Fibroblast of upper back skin (primary cell): ENCODE data around the gene GMDS.

Experiments
- DNase-seq: peaks from one replicate; pipeline ENCODE4 v3.0.0-alpha.2; 2013

GMDS gene

DNA sequence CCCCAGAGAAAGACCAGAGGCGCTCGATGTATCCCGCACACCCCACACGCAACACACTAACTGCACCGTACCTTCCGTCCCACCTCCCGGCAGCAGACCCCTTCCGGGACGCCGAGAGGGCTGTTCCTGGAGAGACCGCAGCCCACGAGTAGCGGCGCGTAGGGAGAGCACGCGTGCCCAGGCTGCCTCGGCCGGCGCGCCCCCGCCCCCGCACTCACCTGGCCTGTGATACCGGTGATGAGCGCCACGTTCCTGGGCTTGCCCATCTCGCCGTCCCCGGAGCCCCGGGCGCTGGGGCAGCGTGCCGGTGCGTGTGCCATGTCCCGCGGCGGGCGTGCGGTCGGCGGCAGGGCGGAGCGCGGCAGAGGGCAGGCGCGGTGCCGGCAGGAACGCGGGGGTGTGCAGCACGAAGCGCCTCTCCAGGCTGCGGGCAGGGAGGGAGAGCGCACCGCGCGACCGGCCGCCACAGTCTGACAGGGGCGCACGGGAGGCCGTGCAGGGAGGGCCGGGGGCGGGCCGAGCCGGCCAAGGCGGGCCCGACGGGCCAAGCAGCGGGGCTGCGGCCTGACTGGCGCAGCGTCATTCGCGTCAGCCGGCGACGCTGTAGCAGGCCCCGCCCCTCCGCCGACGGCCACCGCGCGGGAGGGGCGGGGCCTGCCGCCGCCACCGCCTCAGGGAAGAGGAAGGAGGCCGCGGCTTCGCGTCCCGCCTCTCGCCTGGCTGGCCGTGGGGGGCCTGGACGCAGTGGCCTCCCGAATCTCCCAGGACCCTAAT, at the start of gene GMDS:
Gene GMDS, minus strand, starts transcription at position 503 of the 774 bp plus-strand sequence.
- peak; percentile 86 for DNase-seq

DNA sequence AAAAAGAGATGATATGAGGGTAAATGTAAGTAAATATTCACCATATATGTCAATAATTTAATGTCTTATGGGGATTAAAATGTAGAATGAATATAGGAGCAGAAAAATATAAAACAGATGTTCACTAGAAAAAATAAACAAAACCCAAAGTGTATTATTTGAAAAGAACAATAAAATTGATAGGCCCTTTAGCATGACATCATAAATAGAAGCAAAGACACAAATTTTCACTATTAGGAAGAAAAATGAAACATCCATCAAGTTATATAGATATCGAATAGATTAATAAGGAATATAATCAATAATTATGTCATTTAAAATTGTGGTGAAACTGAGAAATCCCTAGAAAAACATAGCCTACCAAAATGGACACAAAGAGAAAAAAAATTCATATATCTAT, 40.1 kb upstream of the GMDS start:
- DNase-seq, result no peak

DNA sequence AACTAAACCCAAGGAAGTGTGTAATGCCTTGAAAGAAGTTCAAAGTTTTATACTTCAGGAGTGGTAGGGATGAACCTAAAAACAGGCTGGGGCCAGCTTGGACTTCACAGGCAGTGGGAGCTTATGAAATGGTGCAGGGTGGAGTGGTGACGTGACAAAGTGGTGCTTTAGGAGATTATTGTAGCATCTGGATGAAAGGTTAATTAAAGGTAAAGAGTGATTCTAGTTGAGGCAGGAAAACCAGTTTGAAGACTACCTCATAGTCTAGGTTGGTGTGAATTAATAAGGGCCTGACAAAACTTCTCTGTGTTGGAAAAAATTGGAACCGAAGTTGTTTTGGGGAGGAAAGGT, 30.5 kb upstream of the GMDS start:
- no peak for DNase-seq

DNA sequence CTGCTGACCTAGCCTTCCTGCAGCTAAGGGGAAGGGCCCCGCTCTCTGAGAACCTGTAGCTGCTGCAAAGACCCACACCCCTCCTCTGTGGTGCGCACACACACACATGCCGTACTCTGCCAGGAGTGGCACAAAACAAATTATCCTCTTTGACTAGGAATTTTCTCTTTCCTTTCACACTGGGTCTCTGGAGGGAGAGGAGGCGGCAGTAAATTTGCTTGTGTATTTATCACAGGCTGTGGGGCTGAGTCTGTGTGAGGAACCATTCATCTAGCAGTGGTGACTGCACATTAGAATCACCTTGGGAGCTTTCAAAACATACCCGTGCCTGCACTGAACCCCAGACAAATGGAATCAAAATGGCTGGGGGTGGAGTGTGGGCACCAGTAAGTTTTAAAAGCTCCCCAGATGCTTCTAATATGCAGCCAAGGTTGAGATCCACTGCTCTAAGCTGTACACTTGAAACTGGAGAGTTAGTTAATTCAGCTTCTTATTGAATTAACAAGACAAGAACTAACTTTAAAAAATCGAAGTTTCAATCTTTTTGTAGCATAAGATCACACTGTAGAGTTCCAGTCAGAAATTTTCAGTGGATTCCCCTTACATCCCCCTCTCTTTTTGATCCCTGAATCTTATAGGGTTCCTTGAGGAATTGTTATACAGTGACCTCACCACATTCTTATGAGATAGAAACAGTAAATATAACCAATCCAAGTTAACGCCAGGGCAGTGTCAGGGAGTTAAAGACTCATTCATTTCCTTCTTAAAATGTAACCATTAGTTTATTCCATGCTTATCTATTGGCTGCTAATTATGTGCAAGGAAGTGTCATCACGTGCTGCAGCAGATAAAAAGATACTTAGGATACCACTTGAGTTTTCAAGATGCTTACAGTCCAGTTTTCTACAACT, 29.8 kb upstream of the GMDS start:
- peak; percentile 53 for DNase-seq

DNA sequence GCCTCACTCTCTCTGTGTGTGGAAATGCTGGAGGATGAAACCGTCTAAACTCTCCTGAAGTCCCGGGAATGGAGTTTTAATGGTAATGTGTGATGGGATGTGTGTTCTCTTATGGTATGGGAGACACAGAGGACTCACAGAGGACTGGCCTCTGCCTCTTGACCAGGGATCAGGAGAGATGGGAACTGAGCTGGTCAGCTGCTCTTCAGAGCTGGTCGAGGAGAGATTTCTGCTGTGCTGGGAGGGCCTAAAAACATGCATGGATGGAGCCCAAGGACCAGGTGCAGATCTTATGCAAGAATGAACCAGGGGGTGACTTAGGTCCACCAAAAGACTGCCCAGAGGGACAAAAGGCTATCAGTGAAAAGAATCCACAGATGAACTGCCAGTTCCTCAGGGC, 27.3 kb upstream of the GMDS start:
- DNase-seq, result no peak

DNA sequence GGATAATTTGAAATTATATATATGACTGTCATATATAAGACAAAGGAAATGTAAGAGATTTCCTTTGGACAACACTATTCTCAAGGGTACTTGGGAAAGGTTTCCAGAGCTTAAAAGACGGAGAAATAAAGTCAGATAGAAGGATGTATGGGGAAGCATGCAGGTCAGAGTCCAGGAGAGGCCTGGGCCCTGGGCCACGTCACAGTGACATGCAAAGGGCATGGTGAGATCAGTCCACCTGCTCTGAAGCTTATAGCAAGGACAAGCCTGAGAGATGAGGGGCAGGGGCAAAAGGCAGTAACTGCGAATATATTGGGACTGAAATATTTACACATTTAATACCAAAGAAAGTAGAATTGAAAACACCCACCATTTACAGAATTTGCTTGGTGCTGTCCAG, 24.6 kb upstream of the GMDS start:
- no peak for DNase-seq

DNA sequence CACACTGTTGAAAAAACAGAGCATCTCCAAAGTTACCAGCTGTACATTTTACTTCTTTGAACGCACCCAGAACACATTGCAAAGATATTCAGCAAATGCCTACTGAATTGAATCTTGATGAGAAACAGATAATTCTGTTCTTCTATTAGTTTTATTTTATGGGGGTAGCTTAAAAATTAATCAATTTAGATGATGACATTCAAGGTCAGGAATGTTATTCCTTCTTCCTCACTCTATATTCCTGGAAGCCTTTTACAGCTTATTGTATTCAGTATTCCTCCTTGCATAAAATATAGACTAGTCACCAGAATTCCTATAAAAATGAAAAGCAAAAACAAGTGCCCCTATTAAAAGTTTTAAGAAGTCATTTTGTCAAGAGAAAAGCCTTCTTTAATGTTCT, 21.4 kb upstream of the GMDS start:
- peak; percentile 25 for DNase-seq

DNA sequence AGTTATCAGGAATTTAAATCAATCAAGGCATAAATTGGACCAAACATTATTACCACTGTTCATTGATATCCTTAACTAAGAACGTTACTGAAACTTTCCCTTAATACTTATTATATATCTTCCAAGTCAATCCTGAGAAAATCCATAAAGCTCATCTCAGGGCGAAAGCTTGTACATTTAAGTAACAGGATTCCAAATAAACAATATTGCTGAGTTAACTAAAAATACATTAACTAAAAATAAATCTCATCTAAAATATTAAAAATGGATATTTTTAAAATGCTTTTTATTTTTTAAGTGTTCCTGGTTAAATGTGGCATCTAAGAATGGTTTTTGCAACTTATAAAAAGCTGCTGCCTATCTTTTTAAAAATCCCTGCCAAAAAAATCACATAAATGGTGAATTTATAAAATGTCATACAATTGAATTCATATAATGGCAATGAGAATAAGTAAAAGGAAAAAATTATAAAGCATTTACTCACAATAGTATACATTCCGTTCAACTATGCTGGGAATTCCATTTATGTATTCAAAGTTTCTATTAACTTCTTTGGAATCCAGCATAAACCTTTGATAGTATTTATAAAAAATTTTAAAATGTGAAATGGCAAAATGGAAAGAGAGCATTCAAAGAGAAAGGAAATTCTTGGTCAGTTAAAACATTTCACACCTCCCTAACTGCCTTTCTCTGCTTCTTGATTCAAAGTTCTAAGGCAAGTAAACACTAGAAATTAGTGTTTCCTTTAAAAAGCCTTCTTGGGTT, 20.8 kb upstream of the GMDS start:
- DNase-seq, result peak; percentile 50

DNA sequence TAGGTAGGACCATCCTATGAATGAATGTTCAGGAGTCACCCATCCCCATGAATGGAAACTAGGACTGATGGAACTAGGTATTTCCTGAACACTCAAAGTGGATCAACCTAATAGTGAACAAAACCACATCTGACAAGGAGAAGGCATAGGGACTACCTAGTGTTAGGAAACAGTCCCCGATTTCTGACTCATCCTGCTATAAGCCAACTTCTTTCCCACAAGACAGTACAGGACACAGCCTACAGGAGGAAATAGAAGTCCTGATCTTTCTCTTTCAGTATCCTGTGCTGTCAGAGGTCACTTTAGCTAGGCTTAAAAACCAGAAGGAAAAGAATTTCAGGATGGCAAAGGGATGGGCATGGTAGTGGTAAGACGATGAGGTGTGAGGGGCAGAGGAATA, 19.5 kb upstream of the GMDS start:
- peak; percentile 26 for DNase-seq

DNA sequence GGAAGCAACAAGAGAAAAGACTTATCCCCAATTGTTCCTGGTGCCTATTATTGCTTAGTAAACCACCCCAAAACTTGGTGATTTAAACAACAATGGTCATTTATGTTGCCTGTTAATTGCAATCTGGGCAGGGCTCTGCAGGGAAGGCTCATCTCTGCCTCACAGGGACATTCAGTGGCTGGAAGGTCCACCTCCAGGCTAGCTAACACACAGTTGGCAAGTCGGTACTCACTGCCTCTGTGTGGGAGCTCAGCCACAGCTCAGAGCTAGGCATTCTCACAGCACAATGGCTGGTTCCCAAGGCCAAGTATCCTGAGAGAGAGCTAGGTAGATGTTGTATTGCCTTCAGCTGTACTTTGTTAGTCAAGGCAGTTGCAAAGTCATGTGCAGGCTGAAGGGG, 18.5 kb upstream of the GMDS start:
- DNase-seq, result no peak

DNA sequence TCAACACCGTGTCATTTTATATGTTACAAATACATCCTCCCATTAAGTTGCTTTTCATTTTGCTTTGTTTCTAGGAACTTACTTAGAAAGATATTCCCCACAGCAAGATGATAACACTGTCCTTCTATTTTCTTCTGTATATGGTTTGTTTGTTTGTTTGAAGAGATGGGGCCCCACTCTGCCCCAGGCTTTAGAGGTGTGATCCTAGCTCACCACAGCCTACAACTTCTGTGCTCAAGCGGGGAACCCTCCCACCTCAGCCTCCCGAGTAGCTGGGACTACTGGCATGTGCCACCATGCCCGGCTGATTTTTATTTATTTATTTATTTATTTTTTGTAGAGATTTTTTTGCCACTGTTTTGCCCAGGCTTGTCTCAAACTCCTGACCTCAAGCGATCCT, 14.2 kb upstream of the GMDS start:
- DNase-seq, result no peak

DNA sequence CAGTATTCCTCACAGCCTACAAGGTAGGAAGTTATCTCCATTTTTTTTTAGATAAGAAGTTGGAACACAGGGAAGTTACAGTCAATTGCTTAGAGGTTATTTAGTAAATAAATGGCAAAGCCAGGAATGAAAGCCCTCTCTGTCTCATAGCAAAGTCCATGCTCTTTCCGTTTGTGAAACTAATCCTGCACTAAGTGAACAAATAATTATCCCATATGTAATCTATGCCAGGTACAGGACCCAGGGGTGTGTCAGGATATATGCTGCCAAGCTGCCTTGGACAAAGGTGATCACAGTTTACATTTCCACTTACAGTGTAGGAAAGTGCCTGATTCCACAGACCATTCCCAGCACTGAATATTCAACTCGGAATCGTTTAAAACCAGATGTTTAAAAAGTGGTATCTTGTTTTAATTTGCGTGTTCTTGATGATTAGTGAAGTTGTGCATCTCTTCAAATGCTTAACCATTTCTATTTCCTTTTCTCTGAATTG, 13.6 kb upstream of the GMDS start:
- DNase-seq, result no peak

DNA sequence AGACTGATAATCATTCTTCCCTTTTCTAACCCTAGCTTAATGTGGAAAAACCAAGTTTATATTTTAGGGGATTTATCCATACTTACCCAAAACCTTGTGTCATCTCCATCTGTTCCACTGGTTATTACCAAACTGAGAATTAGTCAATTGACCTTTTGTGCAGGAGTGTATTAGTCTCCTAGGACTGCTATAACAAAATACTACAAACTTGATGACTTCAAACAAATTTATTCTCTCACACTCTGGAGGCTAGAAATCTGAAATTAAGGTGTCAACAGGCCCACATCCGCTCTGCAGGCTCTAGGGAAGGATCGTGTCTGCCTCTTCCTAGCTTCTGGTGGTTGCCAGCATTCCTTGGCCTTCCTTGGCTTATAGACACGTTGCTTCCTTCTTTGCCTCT, 12.7 kb upstream of the GMDS start:
- no peak for DNase-seq

DNA sequence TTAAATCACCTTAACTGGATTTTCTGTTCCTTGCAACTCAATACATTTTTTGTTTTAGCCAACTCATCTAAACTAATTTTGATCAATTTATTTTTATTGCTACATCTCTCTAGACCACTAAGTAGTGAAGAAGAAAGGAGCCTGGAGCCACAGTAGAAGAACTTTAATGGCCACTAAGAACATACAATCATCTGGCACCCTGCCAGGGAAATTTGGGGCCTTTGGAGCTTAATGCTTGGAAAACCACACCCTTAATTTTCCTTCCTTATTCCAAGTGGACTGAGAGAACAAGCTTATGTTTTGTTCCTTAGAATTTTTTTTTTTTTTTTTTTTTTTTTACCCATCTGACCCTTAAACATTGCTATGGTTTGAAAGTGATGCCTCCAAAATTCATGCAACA, 12.0 kb upstream of the GMDS start:
- no peak for DNase-seq

DNA sequence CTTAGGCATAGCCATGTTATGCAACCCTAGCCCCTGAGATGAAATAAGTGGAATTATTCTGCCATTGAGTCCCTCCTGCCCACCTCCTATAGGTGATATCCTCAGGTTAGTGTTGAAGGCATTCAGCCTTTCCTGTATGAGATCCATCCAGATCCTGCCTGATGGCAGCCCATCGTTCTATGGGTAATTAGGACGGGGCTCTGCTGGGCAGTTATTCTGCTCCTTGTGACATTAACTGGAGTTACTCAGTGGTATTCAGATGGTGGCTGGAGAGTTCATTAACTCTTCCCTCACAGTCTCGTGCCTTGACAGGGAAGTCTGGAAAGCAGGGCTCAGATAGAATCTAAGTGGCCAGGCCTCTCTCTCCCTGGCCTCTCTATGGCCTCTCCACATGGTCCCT, 9.3 kb upstream of the GMDS start:
- no peak for DNase-seq

DNA sequence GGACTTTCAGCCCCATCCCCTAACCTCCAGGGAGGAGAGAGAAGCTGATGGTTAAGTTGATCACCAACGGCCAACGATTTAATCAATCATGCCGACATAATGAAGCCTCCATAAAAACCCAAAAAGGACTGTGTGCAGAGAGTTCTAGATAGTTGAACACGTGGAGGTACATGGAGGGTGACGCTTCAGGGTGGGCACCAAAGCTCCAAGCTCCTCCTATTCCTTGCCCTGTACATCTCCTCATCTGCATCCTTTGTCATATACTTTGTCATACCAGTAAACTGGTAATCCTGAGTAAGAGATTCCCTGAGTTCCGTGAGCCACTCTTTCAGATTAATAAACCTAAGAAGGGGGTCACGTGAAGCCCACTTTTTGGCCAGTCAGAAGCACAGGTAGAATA, 3.7 kb upstream of the GMDS start:
- no peak for DNase-seq

DNA sequence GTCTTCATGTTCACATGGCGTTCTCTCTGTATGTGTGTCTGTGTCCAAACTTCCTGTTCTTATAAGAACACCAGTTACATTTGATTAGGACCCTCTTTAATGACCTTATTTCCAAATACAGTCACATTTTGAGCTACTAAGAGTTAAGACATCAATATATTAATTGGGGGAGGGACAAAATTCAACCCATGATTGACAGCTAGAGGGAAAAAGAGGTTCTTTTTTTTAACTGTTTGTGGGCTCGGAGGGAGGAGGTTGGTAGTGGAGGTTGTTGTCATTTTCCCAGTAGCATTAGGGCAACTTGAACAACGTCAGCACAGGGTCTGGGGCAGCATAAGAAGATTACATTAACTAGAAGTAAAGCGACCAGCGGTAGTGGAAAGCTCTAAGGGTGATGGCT, 2.3 kb upstream of the GMDS start:
- DNase-seq, result no peak

DNA sequence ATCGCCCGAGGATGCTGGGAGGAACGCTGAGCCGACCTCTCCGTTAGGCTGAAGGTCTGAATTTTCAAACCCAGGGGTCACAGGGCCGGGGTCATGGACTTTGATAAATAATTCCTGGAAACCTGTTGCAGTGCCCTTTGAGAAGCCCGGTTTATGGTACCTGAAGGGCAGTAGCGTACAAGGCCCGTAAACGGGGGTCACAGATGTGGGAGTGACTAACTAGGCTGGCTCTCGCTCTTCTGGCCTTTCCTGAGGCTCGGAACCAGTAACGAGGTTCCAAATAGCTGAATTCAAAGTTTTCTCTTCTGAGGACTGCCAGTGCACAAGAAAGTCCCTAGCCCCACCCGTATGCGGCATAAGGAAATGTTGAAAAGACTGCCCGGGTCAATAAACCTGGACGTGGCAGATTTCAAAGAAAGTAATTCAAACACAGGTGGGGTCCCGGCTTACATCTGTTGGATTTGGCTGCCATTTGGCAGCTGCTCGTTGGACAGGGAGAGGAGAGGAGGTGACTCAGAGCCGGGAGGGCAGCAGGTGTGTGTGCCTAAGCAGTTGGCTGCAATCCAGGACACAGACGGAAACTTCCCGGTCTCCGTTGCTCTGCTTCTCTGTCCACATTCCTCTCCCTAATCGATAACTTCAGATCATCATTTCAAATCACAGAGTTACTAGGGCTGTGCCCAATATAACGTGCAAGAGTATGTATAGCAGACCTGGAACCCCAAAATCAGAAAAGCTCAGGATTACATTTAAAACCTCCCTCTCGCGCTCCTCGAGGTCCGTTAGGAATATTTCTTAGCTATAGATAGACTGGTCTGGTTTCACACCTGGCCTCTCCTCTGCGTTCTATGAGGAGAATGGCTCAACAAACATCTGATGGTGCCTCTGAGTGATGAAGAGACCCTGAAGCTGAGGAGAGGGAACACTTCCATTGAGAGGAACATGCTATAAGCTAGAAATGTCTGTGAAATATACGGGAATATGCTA, 765 bp upstream of the GMDS start:
- peak; percentile 43 for DNase-seq

DNA sequence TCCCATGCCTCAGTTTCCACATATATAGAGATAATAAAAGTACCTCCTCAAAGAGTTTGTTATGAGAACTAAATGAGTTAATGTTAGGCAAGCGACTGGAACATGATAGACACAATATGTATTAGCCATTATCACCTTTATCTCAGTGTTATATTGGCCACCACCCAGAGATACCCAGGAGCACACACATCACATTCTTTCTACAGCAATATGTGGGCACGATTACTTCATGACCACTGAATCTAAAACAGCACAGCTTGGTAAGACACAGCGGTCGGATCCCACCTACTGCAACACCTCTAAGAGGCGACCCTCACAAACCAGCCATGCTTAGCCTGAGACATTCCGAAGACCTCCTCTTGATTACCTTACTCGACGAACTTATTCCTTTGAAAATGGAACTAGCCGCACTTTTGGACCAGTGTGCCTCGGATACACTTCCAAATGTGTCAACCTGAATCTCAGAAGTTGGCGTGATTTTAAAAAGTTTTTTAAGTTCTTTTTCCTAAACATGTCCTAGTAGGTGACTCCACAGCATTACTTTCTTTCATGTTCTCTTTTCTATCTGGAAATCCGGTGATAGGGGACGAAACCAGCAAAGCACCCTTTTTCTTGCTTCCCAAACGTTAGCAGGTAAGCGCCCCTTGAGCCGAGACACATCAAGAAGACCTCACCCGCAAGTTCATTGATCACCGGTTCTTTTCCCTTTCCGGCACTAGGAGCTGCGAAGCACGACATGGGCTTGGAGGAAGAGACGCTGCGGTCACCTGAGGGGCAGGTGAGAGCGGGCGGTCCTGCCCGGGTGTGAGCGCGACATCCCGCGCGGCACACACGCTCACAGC, 923 bp downstream of the GMDS start:
- no peak for DNase-seq

DNA sequence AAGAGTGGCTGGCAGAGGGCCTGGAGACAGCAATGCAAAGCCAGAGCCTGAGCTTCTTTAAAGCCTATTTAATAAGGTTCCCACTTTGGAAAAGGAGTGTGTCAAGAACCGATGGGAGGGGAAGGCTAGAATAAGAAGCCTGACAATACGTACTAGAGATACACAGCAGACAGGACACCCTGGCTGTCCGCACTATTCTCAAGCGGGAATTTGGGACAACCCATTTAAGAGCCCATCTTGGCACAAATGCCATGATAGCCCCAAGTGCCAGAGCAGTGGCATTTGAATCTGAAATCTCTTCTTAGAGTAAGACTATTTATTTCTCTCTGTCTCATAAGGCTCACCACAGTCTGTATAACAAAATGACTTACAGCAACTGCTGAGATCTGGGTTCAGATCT, 3.1 kb downstream of the GMDS start:
- DNase-seq, result no peak

DNA sequence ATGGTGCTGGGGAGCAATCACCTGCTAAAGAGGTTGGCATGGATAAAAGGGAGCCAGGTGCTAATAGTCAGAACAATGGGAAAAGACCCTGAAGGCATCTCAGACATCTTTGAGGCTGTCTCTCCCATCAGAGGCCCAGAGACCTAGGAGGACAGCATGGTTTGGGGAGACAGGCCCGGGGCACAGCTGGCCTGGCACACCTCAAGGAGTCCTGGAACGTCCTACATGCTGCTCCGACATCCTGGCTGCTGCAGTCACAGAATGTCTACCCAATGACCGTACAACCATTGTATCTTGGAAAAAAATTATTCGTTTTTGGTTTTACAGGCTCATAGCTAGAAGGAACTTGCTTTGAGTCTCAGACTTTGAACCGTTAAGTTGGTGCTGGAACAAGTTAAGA, 4.4 kb downstream of the GMDS start:
- DNase-seq, result no peak
